Panc1 (cell line): ENCODE data around the gene KAT2B. TPM values are rescaled to one million over a fixed set of nuclear protein-coding genes. Genes with fewer than 3 reads are reported as not detected.

Experiments
- ATAC-seq: fragments of 200-7000 bp; cut with Tn5 transposase; 2 replicates; pipeline ENCODE4 v1.9.1; 2020; ENCODE audit warnings: mild to moderate bottlenecking, moderate library complexity
- BruUV-seq: library from RNA; stranded (reverse); fragments of 400-500 nt; replicated peaks from 2 replicates; lab custom pipeline; 2021; lab: Mats Ljungman, UMichigan
- CTCF ChIA-PET: fragments of 300-600 bp; sonication (Branson Sonifier 250); formaldehyde crosslinking; loops from one replicate; lab custom pipeline; 2022; ENCODE audit warnings: antibody characterized with exemption; lab: Charles Lee
- POLR2A ChIA-PET: fragments of 300-600 bp; sonication (Branson Sonifier 250); formaldehyde crosslinking; loops from one replicate; lab custom pipeline; 2022; ENCODE audit warnings: antibody characterized with exemption; lab: Charles Lee
- DNase-seq: peaks from one replicate; pipeline ENCODE4 v3.0.0-alpha.2; 2010; ENCODE audit warnings: low read depth, low spot score
- H3K27ac ChIP-seq: 2 replicates; pipeline ENCODE4 v1.5.1; 2011; ENCODE audit warnings: mild to moderate bottlenecking, low read length, inconsistent platforms
- H3K27me3 ChIP-seq: fragments of 200-500 bp; sonication (Bioruptor generic); 2 replicates; pipeline ENCODE4 v1.6.0; 2014; ENCODE audit warnings: low read length, inconsistent platforms; ENCODE audit not compliant: control insufficient read depth, insufficient read depth
- H3K36me3 ChIP-seq: fragments of 200-500 bp; sonication (Bioruptor generic); 2 replicates; pipeline ENCODE4 v1.5.1; 2014; ENCODE audit warnings: inconsistent platforms, mild to moderate bottlenecking, low read length, moderate library complexity; ENCODE audit not compliant: control insufficient read depth, insufficient read depth
- H3K4me1 ChIP-seq: 2 replicates; pipeline ENCODE4 v1.5.1; 2011; ENCODE audit warnings: inconsistent platforms, mild to moderate bottlenecking, low read length, moderate library complexity; ENCODE audit not compliant: control insufficient read depth, insufficient read depth
- H3K4me3 ChIP-seq, 2 experiments: 2 replicates each; pipeline ENCODE4 v1.5.1; 2011 to 2012; ENCODE audit warnings: low read depth in 2 of 2, low read length in 2 of 2, mild to moderate bottlenecking in 2 of 2, inconsistent platforms in 1 of 2, moderate library complexity in 1 of 2
- H3K9me3 ChIP-seq: fragments of 200-500 bp; sonication (Bioruptor generic); 2 replicates; pipeline ENCODE4 v1.5.1; 2014; ENCODE audit warnings: low read depth, mild to moderate bottlenecking, inconsistent platforms, low read length, moderate library complexity; ENCODE audit not compliant: control insufficient read depth, insufficient read depth
- CTCF ChIP-seq: fragments of 450-650 bp; IDR thresholded peaks from 2 replicates; pipeline ENCODE4 v1.5.1; 2017; ENCODE audit warnings: mild to moderate bottlenecking
- POLR2AphosphoS5 ChIP-seq: IDR thresholded peaks from 2 replicates; pipeline ENCODE4 v1.6.1; 2012; ENCODE audit warnings: mild to moderate bottlenecking, low read depth, low read length, moderate library complexity
- REST ChIP-seq, 2 experiments: IDR thresholded peaks; 2 replicates each; pipeline ENCODE4 v1.6.1; 2011 to 2012; ENCODE audit warnings: low read depth in 2 of 2, control low read depth in 1 of 2, low read length in 1 of 2, mild to moderate bottlenecking in 1 of 2, moderate library complexity in 1 of 2; ENCODE audit not compliant: insufficient read depth in 1 of 2
- SIN3A ChIP-seq: IDR thresholded peaks from 2 replicates; pipeline ENCODE4 v1.6.1; 2012; ENCODE audit warnings: low read depth, mild to moderate bottlenecking, low read length, moderate library complexity, borderline replicate concordance; ENCODE audit not compliant: insufficient read depth
- TCF7L2 ChIP-seq: IDR thresholded peaks from 2 replicates; pipeline ENCODE4 v1.6.1; 2011; ENCODE audit warnings: mild to moderate bottlenecking, low read depth, low read length, inconsistent platforms
- in situ Hi-C: cut with HindIII; loops from 2 replicates; pipeline ENCODE4 v1.10.0; 2016; ENCODE audit warnings: low sequenced_read_pairs, low pct_unique_long_range_greater_than_20kb
- intact Hi-C: fragments of 100-400 bp; cut with micrococcal nuclease; formaldehyde crosslinking; loops from one replicate; pipeline ENCODE4 v1.10.0; 2022; ENCODE audit not compliant: unreplicated experiment
- total RNA-seq: library from RNA; stranded (reverse); gene quantifications from one replicate; pipeline ENCODE4 v1.2.1, GENCODE V29; 2021; ENCODE audit not compliant: unreplicated experiment

Gene KAT2B
- total RNA-seq, 1 experiment from 2014 or later, result 16.4 TPM

GRCh38 chr3:20007960-20008359 is 32.3 kb upstream of the KAT2B start:
- TF ChIP-seq POLR2AphosphoS5 (no peak), SIN3A (no peak), TCF7L2 (no peak), CTCF (no peak), REST (IDR thresholded peaks at IDR 0.05; ENCODE audit: insufficient read depth in 1 of 2, low read depth in 2 of 2, low read length in 1 of 2) (no peak)
- Histone ChIP-seq H3K4me3 (no peak overlapping the region), H3K9me3 (no peaks in the 10 kb centered on the region), H3K4me1 (no peaks in the 10 kb centered on the region), H3K27me3 (no peaks in the 10 kb centered on the region), H3K36me3 (no peaks in the 10 kb centered on the region), H3K27ac (no peak overlapping the region)
- ATAC-seq (no peak), DNase-seq (no peak)
- in situ Hi-C loops, result no loop called here
- ChIA-PET POLR2A (no interaction called here), CTCF (no interaction called here)
- no TSS peak for BruUV-seq
- intact Hi-C loops, result no loop called here

DNA sequence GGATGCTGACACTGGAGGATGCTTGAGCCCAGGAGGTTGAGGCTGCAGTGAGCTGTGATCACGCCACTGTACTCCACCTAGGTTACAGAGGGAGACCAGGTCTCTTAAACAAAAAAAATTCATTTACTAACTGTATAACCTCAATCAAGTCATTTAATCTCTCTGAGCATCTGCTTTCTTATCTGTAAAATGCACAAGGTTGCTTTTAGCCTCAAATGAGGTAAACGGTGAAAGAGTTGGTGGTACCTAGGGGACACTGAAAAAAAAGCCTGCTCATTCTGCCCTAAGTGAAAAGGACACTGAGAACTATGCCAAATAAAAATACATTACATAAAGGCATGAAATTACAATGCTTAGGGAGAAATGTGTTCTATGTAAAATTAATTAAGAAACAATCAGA is 31.6 kb upstream of the KAT2B start:
- no TSS peak for BruUV-seq
- ATAC-seq (no peak), DNase-seq (no peak)
- in situ Hi-C loops, result no loop called here
- intact Hi-C loops, result no loop called here
- Histone ChIP-seq H3K9me3 (no peaks in the 10 kb centered on the region), H3K27me3 (no peaks in the 10 kb centered on the region), H3K4me1 (no peaks in the 10 kb centered on the region), H3K4me3 (no peak overlapping the region), H3K36me3 (no peaks in the 10 kb centered on the region), H3K27ac (no peak overlapping the region)
- CTCF ChIA-PET, result no interaction called here
- no peak for TF ChIP-seq TCF7L2
- TF ChIP-seq POLR2AphosphoS5, result no peak
- no peak for TF ChIP-seq CTCF
- TF ChIP-seq SIN3A, result no peak
- TF ChIP-seq REST (IDR thresholded peaks at IDR 0.05; ENCODE audit: insufficient read depth in 1 of 2, low read depth in 2 of 2, low read length in 1 of 2), result no peak
- POLR2A ChIA-PET, result no interaction called here
